Liver (tissue), 3 donors: ENCODE results near the gene CCNJ.

Experiments used
- CTCF ChIP-seq: fragments of 150-350 bp; IDR thresholded peaks from 2 replicates; pipeline ENCODE4 v1.5.1; 2017; ENCODE audit warnings: improper control_type of control experiment, low read depth, low read length; ENCODE audit not compliant: missing input control
- FOXA1 ChIP-seq: IDR thresholded peaks from 2 replicates; pipeline ENCODE4 v1.6.1; 2016; ENCODE audit warnings: antibody characterized with exemption
- GABPA ChIP-seq, 2 donors: IDR thresholded peaks in 1 of 2; conservative IDR thresholded peaks in 1 of 2; 2 replicates each; pipeline ENCODE4 v1.6.1; 2016; ENCODE audit warnings: antibody characterized with exemption in 2 of 2, mild to moderate bottlenecking in 1 of 2, moderate library complexity in 1 of 2
- MAX ChIP-seq: IDR thresholded peaks from 2 replicates; pipeline ENCODE4 v1.6.1; 2016; ENCODE audit warnings: antibody characterized with exemption
- RAD21 ChIP-seq, 2 donors: IDR thresholded peaks; 2 replicates each; pipeline ENCODE4 v1.6.1; 2016; ENCODE audit warnings: antibody characterized with exemption in 2 of 2, mild to moderate bottlenecking in 2 of 2
- ZBTB33 ChIP-seq: IDR thresholded peaks from 2 replicates; pipeline ENCODE4 v1.6.1; 2016; ENCODE audit warnings: antibody characterized with exemption
- TF ChIP-seq, protein P1 (sequence below): IDR thresholded peaks from 2 replicates; pipeline ENCODE4 v1.6.1; 2016; ENCODE audit warnings: antibody characterized with exemption, mild to moderate bottlenecking
- donor health status: healthy.
- donor health status: healthy.

- TF ChIP-seq ZBTB33: no peak
- TF ChIP-seq CTCF: no peak
- TF ChIP-seq, protein P1, sequence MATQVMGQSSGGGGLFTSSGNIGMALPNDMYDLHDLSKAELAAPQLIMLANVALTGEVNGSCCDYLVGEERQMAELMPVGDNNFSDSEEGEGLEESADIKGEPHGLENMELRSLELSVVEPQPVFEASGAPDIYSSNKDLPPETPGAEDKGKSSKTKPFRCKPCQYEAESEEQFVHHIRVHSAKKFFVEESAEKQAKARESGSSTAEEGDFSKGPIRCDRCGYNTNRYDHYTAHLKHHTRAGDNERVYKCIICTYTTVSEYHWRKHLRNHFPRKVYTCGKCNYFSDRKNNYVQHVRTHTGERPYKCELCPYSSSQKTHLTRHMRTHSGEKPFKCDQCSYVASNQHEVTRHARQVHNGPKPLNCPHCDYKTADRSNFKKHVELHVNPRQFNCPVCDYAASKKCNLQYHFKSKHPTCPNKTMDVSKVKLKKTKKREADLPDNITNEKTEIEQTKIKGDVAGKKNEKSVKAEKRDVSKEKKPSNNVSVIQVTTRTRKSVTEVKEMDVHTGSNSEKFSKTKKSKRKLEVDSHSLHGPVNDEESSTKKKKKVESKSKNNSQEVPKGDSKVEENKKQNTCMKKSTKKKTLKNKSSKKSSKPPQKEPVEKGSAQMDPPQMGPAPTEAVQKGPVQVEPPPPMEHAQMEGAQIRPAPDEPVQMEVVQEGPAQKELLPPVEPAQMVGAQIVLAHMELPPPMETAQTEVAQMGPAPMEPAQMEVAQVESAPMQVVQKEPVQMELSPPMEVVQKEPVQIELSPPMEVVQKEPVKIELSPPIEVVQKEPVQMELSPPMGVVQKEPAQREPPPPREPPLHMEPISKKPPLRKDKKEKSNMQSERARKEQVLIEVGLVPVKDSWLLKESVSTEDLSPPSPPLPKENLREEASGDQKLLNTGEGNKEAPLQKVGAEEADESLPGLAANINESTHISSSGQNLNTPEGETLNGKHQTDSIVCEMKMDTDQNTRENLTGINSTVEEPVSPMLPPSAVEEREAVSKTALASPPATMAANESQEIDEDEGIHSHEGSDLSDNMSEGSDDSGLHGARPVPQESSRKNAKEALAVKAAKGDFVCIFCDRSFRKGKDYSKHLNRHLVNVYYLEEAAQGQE: no peak
- TF ChIP-seq MAX: no peak
- TF ChIP-seq GABPA (IDR thresholded peaks at IDR 0.05 in 1 of 2, conservative IDR thresholded peaks at IDR 0.05 in 1 of 2): no peak
- TF ChIP-seq FOXA1: no peak
- no peak for TF ChIP-seq RAD21 (IDR thresholded peaks at IDR 0.05)
Observed at GRCh38 chr10:95998255-95998784, 45.1 kb upstream of the CCNJ start.
